IMR-90 (cell line): ENCODE results near the gene CHRM5.

ENCODE experiments used
- BHLHE40 ChIP-seq: fragments of 150-350 bp; IDR thresholded peaks from 2 replicates; pipeline ENCODE4 v1.6.1; 2016; ENCODE audit warnings: mild to moderate bottlenecking, low read depth, low read length
- CHD1 ChIP-seq: IDR thresholded peaks from 2 replicates; pipeline ENCODE4 v1.6.1; 2012; ENCODE audit warnings: low read depth, low read length, improper control_type of control experiment
- CTCF ChIP-seq: conservative IDR thresholded peaks from 2 replicates; pipeline ENCODE4 v1.5.1; 2012; ENCODE audit warnings: mild to moderate bottlenecking, low read depth, low read length, improper control_type of control experiment
- FOS ChIP-seq: fragments of 150-350 bp; IDR thresholded peaks from 2 replicates; pipeline ENCODE4 v1.6.1; 2016; ENCODE audit warnings: low read depth, low read length
- NFE2L2 ChIP-seq: fragments of 150-350 bp; IDR thresholded peaks from 2 replicates; pipeline ENCODE4 v1.6.1; 2016; ENCODE audit warnings: low read depth, mild to moderate bottlenecking, low read length
- POLR2A ChIP-seq: IDR thresholded peaks from 2 replicates; pipeline ENCODE4 v1.6.1; 2012; ENCODE audit warnings: mild to moderate bottlenecking, low read depth, low read length
- RAD21 ChIP-seq: IDR thresholded peaks from 2 replicates; pipeline ENCODE4 v1.6.1; 2012; ENCODE audit warnings: low read length, improper control_type of control experiment
- SMC3 ChIP-seq: fragments of 150-350 bp; IDR thresholded peaks from 2 replicates; pipeline ENCODE4 v1.6.1; 2016; ENCODE audit warnings: low read depth, mild to moderate bottlenecking, antibody characterized with exemption, low read length, moderate library complexity
- USF2 ChIP-seq: fragments of 150-350 bp; IDR thresholded peaks from 2 replicates; pipeline ENCODE4 v1.6.1; 2017; ENCODE audit warnings: mild to moderate bottlenecking, antibody characterized with exemption, low read length, low read depth

- TF ChIP-seq CTCF (no peak), RAD21 (no peak), FOS (no peak), CHD1 (no peak), SMC3 (no peak), USF2 (no peak), POLR2A (no peak), BHLHE40 (no peak), NFE2L2 (no peak)
Measured at GRCh38 chr15:34102175-34102925, 134.1 kb downstream of the CHRM5 start.
